H9 (cell line): ENCODE data around the gene SH3BP1. TPM values are rescaled to one million over a fixed set of nuclear protein-coding genes. Genes with fewer than 3 reads are reported as not detected.

ENCODE experiments used
- DNase-seq: peaks from one replicate; pipeline ENCODE4 v3.0.0-alpha.2; 2017
- H2AFZ ChIP-seq: one replicate; pipeline ENCODE4 v1.6.1; 2013; ENCODE audit warnings: mild to moderate bottlenecking, low read length, control low read depth, moderate library complexity
- H2AK5ac ChIP-seq: 2 replicates; pipeline ENCODE4 v1.6.1; 2013; ENCODE audit warnings: low read length, control low read depth, mixed read lengths; ENCODE audit not compliant: insufficient read length
- H2BK120ac ChIP-seq: one replicate; pipeline ENCODE4 v1.6.1; 2013; ENCODE audit warnings: low read depth, mild to moderate bottlenecking, low read length, control low read depth, inconsistent platforms; ENCODE audit not compliant: poor library complexity, severe bottlenecking
- H2BK12ac ChIP-seq: 2 replicates; pipeline ENCODE4 v1.6.1; 2013; ENCODE audit warnings: low read length, control low read depth, mixed read lengths, low read depth; ENCODE audit not compliant: insufficient read length
- H2BK15ac ChIP-seq: 2 replicates; pipeline ENCODE4 v1.6.1; 2013; ENCODE audit warnings: low read depth, low read length, control low read depth
- H2BK20ac ChIP-seq: one replicate; pipeline ENCODE4 v1.6.1; 2013; ENCODE audit warnings: low read depth, mild to moderate bottlenecking, low read length, control low read depth, inconsistent platforms; ENCODE audit not compliant: poor library complexity, severe bottlenecking
- H2BK5ac ChIP-seq: 2 replicates; pipeline ENCODE4 v1.6.1; 2013; ENCODE audit warnings: low read length, control low read depth, mixed read lengths; ENCODE audit not compliant: insufficient read length
- H3K14ac ChIP-seq: 2 replicates; pipeline ENCODE4 v1.6.1; 2013; ENCODE audit warnings: low read length, control low read depth; ENCODE audit not compliant: insufficient read depth
- H3K18ac ChIP-seq: 2 replicates; pipeline ENCODE4 v1.6.1; 2013; ENCODE audit warnings: low read depth, mild to moderate bottlenecking, mixed read lengths, low read length, control low read depth; ENCODE audit not compliant: insufficient read length
- H3K23ac ChIP-seq: 2 replicates; pipeline ENCODE4 v1.6.1; 2013; ENCODE audit warnings: low read length, control low read depth, mixed read lengths, low read depth; ENCODE audit not compliant: insufficient read length
- H3K23me2 ChIP-seq: 2 replicates; pipeline ENCODE4 v1.6.1; 2013; ENCODE audit warnings: low read depth, mild to moderate bottlenecking, mixed read lengths, low read length, control low read depth; ENCODE audit not compliant: insufficient read length, poor library complexity, severe bottlenecking
- H3K27ac ChIP-seq: 2 replicates; pipeline ENCODE4 v1.5.1; 2013; ENCODE audit warnings: low read length, control low read depth, mixed read lengths, low read depth; ENCODE audit not compliant: insufficient read length
- H3K27me3 ChIP-seq: 2 replicates; pipeline ENCODE4 v1.6.1; 2013; ENCODE audit warnings: low read length, control low read depth, inconsistent platforms; ENCODE audit not compliant: insufficient read depth
- H3K4ac ChIP-seq: 2 replicates; pipeline ENCODE4 v1.6.1; 2013; ENCODE audit warnings: low read depth, mild to moderate bottlenecking, control low read depth, inconsistent platforms, low read length, moderate library complexity
- H3K4me1 ChIP-seq: 2 replicates; pipeline ENCODE4 v1.6.1; 2013; ENCODE audit warnings: low read length, control low read depth, inconsistent platforms; ENCODE audit not compliant: insufficient read depth
- H3K4me2 ChIP-seq: 2 replicates; pipeline ENCODE4 v1.6.1; 2013; ENCODE audit warnings: low read length, control low read depth, mixed read lengths; ENCODE audit not compliant: insufficient read length, insufficient read depth
- H3K56ac ChIP-seq: 2 replicates; pipeline ENCODE4 v1.6.1; 2013; ENCODE audit warnings: low read depth, mild to moderate bottlenecking, mixed read lengths, low read length, control low read depth; ENCODE audit not compliant: insufficient read length
- H3K79me1 ChIP-seq: 2 replicates; pipeline ENCODE4 v1.6.1; 2013; ENCODE audit warnings: low read depth, mild to moderate bottlenecking, moderate library complexity, low read length, control low read depth, inconsistent platforms; ENCODE audit not compliant: insufficient read depth, poor library complexity, severe bottlenecking
- H3K79me2 ChIP-seq: 2 replicates; pipeline ENCODE4 v1.6.1; 2013; ENCODE audit warnings: low read length, control low read depth, inconsistent platforms; ENCODE audit not compliant: insufficient read depth
- H3K9ac ChIP-seq: 2 replicates; pipeline ENCODE4 v1.6.1; 2013; ENCODE audit warnings: low read length, control low read depth, mixed read lengths; ENCODE audit not compliant: insufficient read length; ENCODE audit errors: extremely low read depth
- H3K9me3 ChIP-seq: one replicate; pipeline ENCODE4 v1.6.1; 2013; ENCODE audit warnings: low read depth, low read length, inconsistent platforms; ENCODE audit not compliant: control insufficient read depth
- H3T11ph ChIP-seq: one replicate; pipeline ENCODE4 v1.6.1; 2013; ENCODE audit warnings: mild to moderate bottlenecking, low read length, control low read depth, inconsistent platforms
- H4K20me1 ChIP-seq: one replicate; pipeline ENCODE4 v1.6.1; 2013; ENCODE audit not compliant: control insufficient read depth, insufficient read length, insufficient read depth
- H4K5ac ChIP-seq: 2 replicates; pipeline ENCODE4 v1.6.1; 2013; ENCODE audit warnings: low read depth, mild to moderate bottlenecking, mixed read lengths, low read length, control low read depth; ENCODE audit not compliant: insufficient read length
- H4K8ac ChIP-seq: replicated peaks from 2 replicates; pipeline ENCODE4 v1.6.1; 2013; ENCODE audit warnings: low read length, control low read depth, mixed read lengths, low read depth; ENCODE audit not compliant: insufficient read length
- H4K91ac ChIP-seq: 2 replicates; pipeline ENCODE4 v1.6.1; 2013; ENCODE audit warnings: low read depth, mild to moderate bottlenecking, moderate library complexity, mixed read lengths, low read length, control low read depth; ENCODE audit not compliant: insufficient read length
- H3K27ac Mint-ChIP-seq, 3 experiments: 2 replicates in 2 of 3; 3 replicates in 1 of 3; pipeline ENCODE4 v1.8.0; 2020 to 2021; ENCODE audit warnings: mixed read lengths in 3 of 3, mild to moderate bottlenecking in 1 of 3, moderate library complexity in 1 of 3
- H3K27me3 Mint-ChIP-seq: 2 replicates; pipeline ENCODE4 v1.8.0; 2021; ENCODE audit warnings: low read depth, mild to moderate bottlenecking, moderate library complexity, mixed read lengths
- H3K36me3 Mint-ChIP-seq, 3 experiments: 2 replicates in 2 of 3; 3 replicates in 1 of 3; pipeline ENCODE4 v1.8.0; 2020 to 2021; ENCODE audit warnings: low read depth in 3 of 3, mixed read lengths in 3 of 3; ENCODE audit not compliant: insufficient read depth in 1 of 3
- H3K4me1 Mint-ChIP-seq, 2 experiments: 2 replicates each; pipeline ENCODE4 v1.8.0; 2020; ENCODE audit warnings: mixed read lengths in 2 of 2
- H3K4me3 Mint-ChIP-seq, 2 experiments: 2 replicates in 1 of 2; 3 replicates in 1 of 2; pipeline ENCODE4 v1.8.0; 2020 to 2021; ENCODE audit warnings: mild to moderate bottlenecking in 2 of 2, mixed read lengths in 2 of 2, moderate library complexity in 1 of 2
- H3K9me3 Mint-ChIP-seq, 2 experiments: 2 replicates in 1 of 2; 3 replicates in 1 of 2; pipeline ENCODE4 v1.8.0; 2020; ENCODE audit warnings: mild to moderate bottlenecking in 2 of 2, mixed read lengths in 2 of 2, moderate library complexity in 1 of 2
- CTCF ChIP-seq: fragments of 200-600 bp; sonication (generic); conservative IDR thresholded peaks from 3 replicates; pipeline ENCODE4 v1.8.0; 2021; ENCODE audit warnings: antibody characterized with exemption, mild to moderate bottlenecking
- WGBS: extraction: QIAGEN DNeasy Blood & Tissue Kit; methylation state at CpG from one replicate; pipeline ENCODE4 v1.1.7; 2013; ENCODE audit warnings: missing lambda C conversion rate, low lambda C conversion rate, mixed read lengths; ENCODE audit not compliant: insufficient read length; ENCODE audit errors: extremely low coverage; 5-methylcytosine and 5-hydroxymethylcytosine counted together
- total RNA-seq: library from RNA; stranded (reverse); gene quantifications from 2 replicates; pipeline ENCODE4 v1.2.1, GENCODE V29; 2021

Gene SH3BP1
- total RNA-seq, 1 experiment from 2014 or later = 33.6 TPM

GRCh38 chr22:37672920-37673455 is 33.5 kb downstream of the SH3BP1 start:
- DNase-seq = no peak
- no peaks in the 10 kb centered on the region for H3K4me1 ChIP-seq
- H4K20me1 ChIP-seq = no peaks in the 10 kb centered on the region
- no peak overlapping the region for H3K4ac ChIP-seq
- Mint-ChIP-seq H3K4me3 (no peak overlapping the region), H3K9me3 (no peaks in the 10 kb centered on the region), H3K4me1 (peaks cover 6 to 29% of the 10 kb centered on the region in 2 experiments), H3K27ac (no peak overlapping the region), H3K27me3 (peaks cover 5% of the 10 kb centered on the region), H3K36me3 (peaks cover 0 to 7% (median 0%) of the 10 kb centered on the region in 3 experiments; a peak in 2 of 7 replicates)
- no peak overlapping the region for H3K14ac ChIP-seq
- no peak overlapping the region for H2AFZ ChIP-seq
- no peaks in the 10 kb centered on the region for H3K9me3 ChIP-seq
- H4K8ac ChIP-seq = no peak overlapping the region
- no peak overlapping the region for H2BK20ac ChIP-seq
- H2BK12ac ChIP-seq = no peak overlapping the region
- no peak overlapping the region for H3K18ac ChIP-seq
- WGBS = no CpG with 5 or more reads among the region's 11 CpGs
- H3K9ac ChIP-seq = no peak overlapping the region
- H3T11ph ChIP-seq = no peak overlapping the region
- H4K91ac ChIP-seq = no peak overlapping the region
- H3K23ac ChIP-seq = no peak overlapping the region
- H2BK5ac ChIP-seq = no peak overlapping the region
- no peak overlapping the region for H3K4me2 ChIP-seq
- H3K79me2 ChIP-seq = no peaks in the 10 kb centered on the region
- no peak overlapping the region for H3K27ac ChIP-seq
- H2BK15ac ChIP-seq = no peak overlapping the region; the same call in 1 of the 2 replicates
- H3K27me3 ChIP-seq = no peaks in the 10 kb centered on the region
- no peak for TF ChIP-seq CTCF
- H4K5ac ChIP-seq = no peak overlapping the region
- H3K79me1 ChIP-seq = no peaks in the 10 kb centered on the region
- no peak overlapping the region for H2AK5ac ChIP-seq
- no peak overlapping the region for H2BK120ac ChIP-seq
- H3K56ac ChIP-seq = no peak overlapping the region
- H3K23me2 ChIP-seq = peaks cover 3% of the 10 kb centered on the region
